Measurements from ENCODE around the gene CLN6.
A peak's percentile ranks its signal among the peaks of the same experiment; 100 is the strongest.
"Not testable (repeated sequence)": the region's sequence is repeated elsewhere in the genome, so short reads cannot be mapped to it uniquely, and the experiment has no call there.

Gene CLN6

GRCh38 chr15:68188647-68189046, 40.9 kb downstream of the CLN6 start:
- DNase-seq: no peak

GRCh38 chr15:68187559-68187958, 42.0 kb downstream of the CLN6 start:
- DNase-seq: peak in 9 of 14 donors; percentile 17 to 80 (median 35)

- DNase-seq: peak in 2 of 14 donors; percentile 4 to 53
Measured at GRCh38 chr15:68186671-68187397, 42.7 kb downstream of the CLN6 start.

GRCh38 chr15:68184616-68185480, 44.7 kb downstream of the CLN6 start:
- DNase-seq: no peak

- DNase-seq: no peak
Measured at GRCh38 chr15:68183616-68184315, 45.8 kb downstream of the CLN6 start.

GRCh38 chr15:68177742-68178141, 51.8 kb downstream of the CLN6 start:
- no peak for DNase-seq

- DNase-seq: no peak
Measured at GRCh38 chr15:68176601-68177000, 52.9 kb downstream of the CLN6 start.

GRCh38 chr15:68175526-68175925, 54.0 kb downstream of the CLN6 start:
- no peak for DNase-seq

- DNase-seq: no peak
Measured at GRCh38 chr15:68173119-68173518, 56.4 kb downstream of the CLN6 start.

- DNase-seq: not testable (repeated sequence)
Measured at GRCh38 chr15:68172037-68172436, 57.5 kb downstream of the CLN6 start.

- DNase-seq: no peak
Measured at GRCh38 chr15:68166847-68167246, 62.7 kb downstream of the CLN6 start.

- DNase-seq: no peak
Measured at GRCh38 chr15:68163191-68163590, 66.3 kb downstream of the CLN6 start.

- no peak for DNase-seq
Measured at GRCh38 chr15:68158046-68158628, 71.4 kb downstream of the CLN6 start.

- no peak for DNase-seq
Measured at GRCh38 chr15:68157074-68157473, 72.5 kb downstream of the CLN6 start.

All from C1 segment of cervical spinal cord (tissue), 14 donors.